Ishikawa (cell line): ENCODE data around the gene SLC6A12.

ENCODE experiments used
- CREB1 ChIP-seq: IDR thresholded peaks from 2 replicates; pipeline ENCODE4 v1.6.1; 2012; ENCODE audit warnings: low read depth
- EGR1 ChIP-seq: IDR thresholded peaks from 2 replicates; pipeline ENCODE4 v1.6.1; 2012
- EP300 ChIP-seq: IDR thresholded peaks from 2 replicates; pipeline ENCODE4 v1.6.1; 2012; ENCODE audit warnings: borderline replicate concordance
- RAD21 ChIP-seq: IDR thresholded peaks from 2 replicates; pipeline ENCODE4 v1.6.1; 2012; ENCODE audit warnings: low read depth
- YY1 ChIP-seq: IDR thresholded peaks from 2 replicates; pipeline ENCODE4 v1.6.1; 2012; ENCODE audit warnings: low read depth
- ZBTB7A ChIP-seq: IDR thresholded peaks from 2 replicates; pipeline ENCODE4 v1.6.1; 2012; ENCODE audit warnings: low read depth
- TF ChIP-seq, protein P1 (sequence below): IDR thresholded peaks from 2 replicates; pipeline ENCODE4 v1.6.1; 2012; ENCODE audit warnings: low read depth, mild to moderate bottlenecking
- TF ChIP-seq, protein P2 (sequence below): IDR thresholded peaks from 2 replicates; pipeline ENCODE4 v1.6.1; 2012

DNA sequence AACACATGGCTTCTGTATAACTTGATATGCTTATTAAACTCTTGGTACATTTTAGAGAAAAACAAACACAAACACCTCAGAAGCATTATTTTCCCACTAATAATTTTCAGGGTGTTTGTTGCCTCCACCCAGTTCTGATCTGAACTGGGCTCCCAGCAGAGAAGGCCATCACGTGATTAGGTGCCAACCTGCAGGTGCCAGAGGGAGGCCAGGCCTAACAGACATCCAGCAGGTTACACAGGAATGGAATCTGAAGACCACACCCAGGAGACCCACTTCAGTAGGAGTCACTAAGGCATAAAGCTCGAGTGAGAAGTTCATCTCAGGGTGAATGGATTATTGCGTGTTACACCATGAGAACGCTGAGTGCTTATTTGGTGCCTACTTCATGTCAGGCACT is 8.9 kb downstream of the SLC6A12 start:
- TF ChIP-seq YY1 (no peak), EGR1 (no peak), CREB1 (no peak), ZBTB7A (no peak), RAD21 (no peak), EP300 (no peak)
- TF ChIP-seq, protein P1, sequence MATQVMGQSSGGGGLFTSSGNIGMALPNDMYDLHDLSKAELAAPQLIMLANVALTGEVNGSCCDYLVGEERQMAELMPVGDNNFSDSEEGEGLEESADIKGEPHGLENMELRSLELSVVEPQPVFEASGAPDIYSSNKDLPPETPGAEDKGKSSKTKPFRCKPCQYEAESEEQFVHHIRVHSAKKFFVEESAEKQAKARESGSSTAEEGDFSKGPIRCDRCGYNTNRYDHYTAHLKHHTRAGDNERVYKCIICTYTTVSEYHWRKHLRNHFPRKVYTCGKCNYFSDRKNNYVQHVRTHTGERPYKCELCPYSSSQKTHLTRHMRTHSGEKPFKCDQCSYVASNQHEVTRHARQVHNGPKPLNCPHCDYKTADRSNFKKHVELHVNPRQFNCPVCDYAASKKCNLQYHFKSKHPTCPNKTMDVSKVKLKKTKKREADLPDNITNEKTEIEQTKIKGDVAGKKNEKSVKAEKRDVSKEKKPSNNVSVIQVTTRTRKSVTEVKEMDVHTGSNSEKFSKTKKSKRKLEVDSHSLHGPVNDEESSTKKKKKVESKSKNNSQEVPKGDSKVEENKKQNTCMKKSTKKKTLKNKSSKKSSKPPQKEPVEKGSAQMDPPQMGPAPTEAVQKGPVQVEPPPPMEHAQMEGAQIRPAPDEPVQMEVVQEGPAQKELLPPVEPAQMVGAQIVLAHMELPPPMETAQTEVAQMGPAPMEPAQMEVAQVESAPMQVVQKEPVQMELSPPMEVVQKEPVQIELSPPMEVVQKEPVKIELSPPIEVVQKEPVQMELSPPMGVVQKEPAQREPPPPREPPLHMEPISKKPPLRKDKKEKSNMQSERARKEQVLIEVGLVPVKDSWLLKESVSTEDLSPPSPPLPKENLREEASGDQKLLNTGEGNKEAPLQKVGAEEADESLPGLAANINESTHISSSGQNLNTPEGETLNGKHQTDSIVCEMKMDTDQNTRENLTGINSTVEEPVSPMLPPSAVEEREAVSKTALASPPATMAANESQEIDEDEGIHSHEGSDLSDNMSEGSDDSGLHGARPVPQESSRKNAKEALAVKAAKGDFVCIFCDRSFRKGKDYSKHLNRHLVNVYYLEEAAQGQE, result no peak
- TF ChIP-seq, protein P2, sequence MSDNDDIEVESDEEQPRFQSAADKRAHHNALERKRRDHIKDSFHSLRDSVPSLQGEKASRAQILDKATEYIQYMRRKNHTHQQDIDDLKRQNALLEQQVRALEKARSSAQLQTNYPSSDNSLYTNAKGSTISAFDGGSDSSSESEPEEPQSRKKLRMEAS, result no peak
